Cardiac atrium fibroblast (primary cell): Measurements from ENCODE around the gene TMEM117. TPM values are rescaled to one million over a fixed set of nuclear protein-coding genes. Genes with fewer than 3 reads are reported as not detected.

Experiments used
- total RNA-seq: library from RNA; depleted of rRNA; stranded (reverse); fragments of >200 nt; gene quantifications from 2 replicates; pipeline ENCODE4 v1.2.3, GENCODE V29; 2015

TMEM117 gene
- 4.5 and 6.2 TPM in 2 replicates for total RNA-seq

GRCh38 chr12:43835656-43836474 lies at the start of gene TMEM117:
TMEM117 (plus strand) TSS chr12:43836081.

DNA sequence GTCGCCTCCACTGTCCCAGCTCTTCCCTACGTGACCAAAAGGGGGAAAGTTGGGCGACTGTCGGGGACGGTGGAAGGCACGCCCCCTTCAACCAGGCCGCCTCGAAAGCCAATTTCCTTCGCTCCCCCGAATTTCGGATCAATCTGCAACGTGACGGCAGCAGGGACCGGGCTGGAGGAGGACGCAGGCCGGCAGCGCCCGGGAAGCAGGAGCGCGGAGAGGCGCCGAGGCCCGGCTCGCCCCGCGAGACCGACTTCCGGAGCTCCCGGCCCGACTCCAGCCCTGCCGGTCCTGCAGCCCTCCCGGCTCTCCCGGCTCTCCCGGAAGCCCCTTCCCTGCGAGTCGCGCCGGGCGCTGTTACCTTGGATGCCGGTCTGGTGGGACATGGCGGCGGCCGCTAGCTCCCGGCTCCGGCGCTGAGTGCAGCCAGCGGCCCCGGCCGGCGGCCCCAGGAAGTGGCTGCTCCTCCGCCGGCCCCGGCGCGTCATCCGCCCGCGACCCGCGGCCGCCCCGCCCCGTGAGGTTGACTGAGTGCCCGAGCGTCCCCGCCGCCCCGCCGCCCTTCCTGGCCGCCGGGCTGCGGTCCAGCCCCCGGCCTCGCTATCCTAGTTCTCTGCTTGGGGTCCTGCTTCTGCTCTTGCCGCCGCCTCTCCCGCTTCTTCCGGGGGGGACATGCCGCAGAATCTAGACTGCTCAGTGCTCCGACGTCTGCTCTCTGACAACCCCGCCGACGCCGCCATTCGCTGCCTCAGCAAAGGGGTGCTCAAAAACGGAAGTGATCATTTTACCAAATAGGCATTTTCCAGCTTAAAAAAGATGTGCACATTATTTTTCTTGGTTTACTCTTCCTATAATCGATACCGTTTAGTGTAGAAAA lies 29.8 kb upstream of the TMEM117 start, which contains the start of gene TWF1:
Gene TWF1, minus strand, starts transcription at position 458 of the 877 bp plus-strand sequence. Its CDS starts 72 bp downstream, at position 386.

Other genes starting within 250 kb of the TMEM117 start
- gene PUS7L, start 77.3 kb upstream of the TMEM117 start, total RNA-seq: 9.2 and 13.6 TPM in 2 replicates
- gene IRAK4, start 77.1 kb upstream of the TMEM117 start, total RNA-seq: 12.6 and 13.0 TPM in 2 replicates
- 87.7 and 112 TPM in 2 replicates for gene TWF1, start 29.8 kb upstream of the TMEM117 start, total RNA-seq